OCI-LY7 (cell line): ENCODE measurements around the gene GSTA1. TPM values are rescaled to one million over a fixed set of nuclear protein-coding genes. Genes with fewer than 3 reads are reported as not detected.
"Not testable (repeated sequence)": the region's sequence is repeated elsewhere in the genome, so short reads cannot be mapped to it uniquely, and the experiment has no call there.

Experiments used
- BruUV-seq: library from RNA; stranded (reverse); fragments of 400-500 nt; replicated peaks from 2 replicates; lab custom pipeline; 2021; lab: Mats Ljungman, UMichigan
- CTCF ChIA-PET: fragments of 300-600 bp; sonication (Branson Sonifier 250); formaldehyde crosslinking; loops from one replicate; lab custom pipeline; 2022; ENCODE audit warnings: antibody characterized with exemption; ENCODE audit not compliant: unreplicated experiment; lab: Charles Lee
- POLR2A ChIA-PET: fragments of 300-600 bp; sonication (Branson Sonifier 250); formaldehyde crosslinking; loops from one replicate; lab custom pipeline; 2022; ENCODE audit warnings: antibody characterized with exemption; lab: Charles Lee
- DNase-seq: peaks from one replicate; pipeline ENCODE4 v3.0.0-alpha.2; 2015; ENCODE audit warnings: low spot score
- H2AFZ ChIP-seq: fragments of 200-600 bp; sonication (generic), shearing (Covaris generic); 2 replicates; pipeline ENCODE4 v1.6.1; 2014; ENCODE audit warnings: mild to moderate bottlenecking, antibody characterized with exemption, low read length, moderate library complexity
- H3K27ac ChIP-seq: fragments of 200-600 bp; sonication (generic); 2 replicates; pipeline ENCODE4 v1.5.1; 2014; ENCODE audit warnings: mixed run types, low read depth, mild to moderate bottlenecking, moderate library complexity, low read length, inconsistent platforms; ENCODE audit not compliant: poor library complexity, severe bottlenecking
- H3K36me3 ChIP-seq: fragments of 200-600 bp; sonication (generic); 2 replicates; pipeline ENCODE4 v1.6.1; 2014; ENCODE audit warnings: mild to moderate bottlenecking, antibody characterized with exemption, low read length, moderate library complexity, mixed read lengths; ENCODE audit not compliant: insufficient read depth
- H3K4me1 ChIP-seq: fragments of 200-600 bp; sonication (generic); 2 replicates; pipeline ENCODE4 v1.5.1; 2014; ENCODE audit warnings: mild to moderate bottlenecking, low read length; ENCODE audit not compliant: insufficient read depth, poor library complexity, severe bottlenecking
- H3K4me2 ChIP-seq: fragments of 200-600 bp; sonication (generic); 2 replicates; pipeline ENCODE4 v1.6.1; 2014; ENCODE audit warnings: mild to moderate bottlenecking, low read length
- H3K4me3 ChIP-seq: fragments of 200-600 bp; sonication (generic); 2 replicates; pipeline ENCODE4 v1.5.1; 2014; ENCODE audit warnings: mild to moderate bottlenecking, low read depth, low read length; ENCODE audit not compliant: poor library complexity, severe bottlenecking
- H3K79me2 ChIP-seq: fragments of 200-600 bp; sonication (generic); 2 replicates; pipeline ENCODE4 v1.6.1; 2016; ENCODE audit warnings: low read depth, mild to moderate bottlenecking, low read length, moderate library complexity, mixed read lengths; ENCODE audit not compliant: insufficient read depth
- H3K9me2 ChIP-seq: fragments of 200-600 bp; sonication (generic); 2 replicates; pipeline ENCODE4 v1.6.1; 2016; ENCODE audit warnings: mild to moderate bottlenecking, low read length, mixed read lengths; ENCODE audit not compliant: insufficient read depth
- H3K9me3 ChIP-seq: fragments of 200-600 bp; sonication (generic); 2 replicates; pipeline ENCODE4 v1.6.1; 2014; ENCODE audit warnings: mild to moderate bottlenecking, mixed run types, low read length, mixed read lengths
- H4K20me1 ChIP-seq: fragments of 200-600 bp; sonication (generic); 2 replicates; pipeline ENCODE4 v1.6.1; 2014; ENCODE audit warnings: mild to moderate bottlenecking, antibody characterized with exemption, low read length, moderate library complexity, mixed read lengths; ENCODE audit not compliant: insufficient read depth
- CTCF ChIP-seq: fragments of 200-600 bp; sonication (generic); conservative IDR thresholded peaks from 2 replicates; pipeline ENCODE4 v1.5.1; 2014; ENCODE audit warnings: mild to moderate bottlenecking, antibody characterized with exemption, low read length, moderate library complexity, mixed read lengths
- EZH2phosphoT487 ChIP-seq: fragments of 200-600 bp; sonication (generic); IDR thresholded peaks from 2 replicates; pipeline ENCODE4 v1.6.1; 2018; ENCODE audit warnings: low read depth, borderline replicate concordance, mild to moderate bottlenecking, mixed run types, antibody characterized with exemption, low read length, moderate library complexity, mixed read lengths
- intact Hi-C: fragments of 100-400 bp; cut with micrococcal nuclease; formaldehyde crosslinking; loops from one replicate; pipeline ENCODE4 v1.10.0; 2022; ENCODE audit not compliant: unreplicated experiment
- total RNA-seq, 2 experiments: library from RNA; depleted of rRNA in 1 of 2; stranded (reverse); fragments of >200 nt in 1 of 2; shearing (Covaris generic) in 1 of 2; gene quantifications; 2 replicates each; pipeline ENCODE4 v1.2.3, GENCODE V29; 2014 to 2022

GSTA1 gene
- total RNA-seq, 2 experiments from 2014 or later, result not detected

- H3K4me1 ChIP-seq, result no peaks in the 10 kb centered on the region
- no peak overlapping the region for H2AFZ ChIP-seq
- H3K79me2 ChIP-seq, result no peaks in the 10 kb centered on the region
- DNase-seq, result no peak
- intact Hi-C loops, result no loop called here
- no TSS peak for BruUV-seq
- ChIA-PET CTCF (no interaction called here), POLR2A (no interaction called here)
- TF ChIP-seq EZH2phosphoT487 (no peak), CTCF (no peak)
- H3K9me3 ChIP-seq, result no peaks in the 10 kb centered on the region
- H3K9me2 ChIP-seq, result no peaks in the 10 kb centered on the region
- H3K36me3 ChIP-seq, result no peaks in the 10 kb centered on the region
- no peak overlapping the region for H3K4me2 ChIP-seq
- H4K20me1 ChIP-seq, result no peaks in the 10 kb centered on the region
- no peak overlapping the region for H3K27ac ChIP-seq
- H3K4me3 ChIP-seq, result no peak overlapping the region
These were observed 44.5 kb downstream of the GSTA1 start for GRCh38 chr6:52759085-52759484.

GRCh38 chr6:52757651-52758338 lies 45.8 kb downstream of the GSTA1 start:
- BruUV-seq, H2AFZ ChIP-seq, H3K9me3 ChIP-seq, H3K4me3 ChIP-seq, H3K4me1 ChIP-seq, H3K4me2 ChIP-seq, DNase-seq, intact Hi-C loops, POLR2A ChIA-PET, H3K79me2 ChIP-seq, H4K20me1 ChIP-seq, H3K9me2 ChIP-seq, H3K27ac ChIP-seq, H3K36me3 ChIP-seq, CTCF ChIA-PET: not testable (repeated sequence)

- Histone ChIP-seq H3K4me1 (no peaks in the 10 kb centered on the region), H3K9me3 (no peaks in the 10 kb centered on the region), H2AFZ (no peak overlapping the region), H3K4me3 (no peak overlapping the region), H4K20me1 (no peaks in the 10 kb centered on the region), H3K36me3 (no peaks in the 10 kb centered on the region), H3K9me2 (no peaks in the 10 kb centered on the region), H3K4me2 (no peak overlapping the region), H3K79me2 (no peaks in the 10 kb centered on the region), H3K27ac (no peak overlapping the region)
- BruUV-seq, result no TSS peak
- POLR2A ChIA-PET, result no interaction called here
- intact Hi-C loops, result no loop called here
- no peak for DNase-seq
- TF ChIP-seq CTCF, result no peak
- CTCF ChIA-PET, result no interaction called here
These were observed 49.2 kb downstream of the GSTA1 start for GRCh38 chr6:52754443-52754842.

GRCh38 chr6:52753137-52753536 lies 50.5 kb downstream of the GSTA1 start:
- H3K9me2 ChIP-seq, H3K4me2 ChIP-seq, intact Hi-C loops, CTCF ChIA-PET, POLR2A ChIA-PET, H3K36me3 ChIP-seq, H3K4me1 ChIP-seq, H3K27ac ChIP-seq, BruUV-seq, H3K4me3 ChIP-seq, H2AFZ ChIP-seq, H4K20me1 ChIP-seq, H3K9me3 ChIP-seq, DNase-seq, H3K79me2 ChIP-seq: not testable (repeated sequence)
